ENCODE measurements around the gene NDUFAF5. TPM values are rescaled to one million over a fixed set of nuclear protein-coding genes. Genes with fewer than 3 reads are reported as not detected.

The NDUFAF5 gene
- total and polyA plus RNA-seq, 2 donors (not counting 3 experiments of a cell fraction or from before 2014, with no cell fraction given) = 9.8 to 26.4 TPM

GRCh38 chr20:13824459-13824858 lies 39.6 kb downstream of the NDUFAF5 start:
- TF ChIP-seq POLR2AphosphoS5 (IDR thresholded peaks at IDR 0.05; ENCODE audit: insufficient read depth, low read depth, low read length) (no peak), JUN (IDR thresholded peaks at IDR 0.05; ENCODE audit: borderline replicate concordance, insufficient read depth, insufficient read length, low read depth) (no peak), CTCF (IDR thresholded peaks at IDR 0.05; ENCODE audit: extremely low read depth in 1 of 2, insufficient read depth in 1 of 2, low read depth in 1 of 2, low read length in 2 of 2) (no peak), MYC (IDR thresholded peaks at IDR 0.05; ENCODE audit: low read depth, low read length) (no peak), MAX (IDR thresholded peaks at IDR 0.05; ENCODE audit: insufficient read depth, insufficient read length) (no peak), EZH2 (IDR thresholded peaks at IDR 0.05; ENCODE audit: borderline replicate concordance, low read depth, low read length, severe bottlenecking) (no peak), FOS (IDR thresholded peaks at IDR 0.05; ENCODE audit: borderline replicate concordance, insufficient read depth, low read length) (no peak), POLR2A (IDR thresholded peaks at IDR 0.05; ENCODE audit: low read depth, low read length) (no peak)
- Histone ChIP-seq H2AFZ (ENCODE audit: low read depth, low read length) (no peak overlapping the region), H3K27ac (ENCODE audit: insufficient read depth, low read depth, low read length) (no peak overlapping the region), H4K20me1 (replicated peaks; ENCODE audit: control insufficient read depth, extremely low read depth, insufficient read depth, low read length) (no peaks in the 10 kb centered on the region), H3K79me2 (ENCODE audit: control insufficient read depth, insufficient read depth, low read length) (no peaks in the 10 kb centered on the region), H3K9ac (replicated peaks; ENCODE audit: extremely low read depth, insufficient read depth, low read length) (no peak overlapping the region), H3K9me1 (replicated peaks; ENCODE audit: control insufficient read depth, extremely low read depth, insufficient read depth, low read length) (no peaks in the 10 kb centered on the region), H3K9me3 (replicated peaks; ENCODE audit: control insufficient read depth, insufficient read depth, low read length) (no peaks in the 10 kb centered on the region), H3K27me3 (ENCODE audit: control insufficient read depth in 2 of 2, insufficient read depth in 2 of 2, low read length in 2 of 2) (peaks cover 2 to 4% of the 10 kb centered on the region in 2 experiments), H3K4me1 (ENCODE audit: control insufficient read depth, extremely low read depth, insufficient read depth, low read length) (no peaks in the 10 kb centered on the region), H3K4me2 (ENCODE audit: insufficient read depth, low read length) (no peak overlapping the region), H3K36me3 (ENCODE audit: control insufficient read depth in 2 of 2, extremely low read depth in 1 of 2, insufficient read depth in 2 of 2, low read length in 2 of 2) (no peaks in the 10 kb centered on the region), H3K4me3 (replicated peaks in 1 of 3; ENCODE audit: insufficient read depth in 1 of 3, low read depth in 1 of 3, low read length in 3 of 3) (no peak overlapping the region)
- DNase-seq (ENCODE audit: low read depth, low spot score) (no peak), FAIRE-seq (no peak)
- dilution Hi-C loops (cut with MboI; ENCODE audit: extremely low pct_ligation_motif_present, low sequenced_read_pairs) = no loop called here
- POLR2A ChIA-PET = no interaction called here
- intact Hi-C loops (cut with micrococcal nuclease) = no loop called here
- no TSS peak for BruUV-seq (replicated peaks)
- CTCF ChIA-PET = interaction anchor here (2.1 kb wide), 1 partner anchor 230 kb away, joined by 8 read pairs; no protein-coding TSS in a partner anchor
